ENCODE results near the gene SSBP2. TPM values are rescaled to one million over a fixed set of nuclear protein-coding genes. Genes with fewer than 3 reads are reported as not detected.
"Not testable (repeated sequence)": the region's sequence is repeated elsewhere in the genome, so short reads cannot be mapped to it uniquely, and the experiment has no call there.

The SSBP2 gene
- total RNA-seq, 2 donors from 2014 or later: 12.5 to 18.3 TPM

DNA sequence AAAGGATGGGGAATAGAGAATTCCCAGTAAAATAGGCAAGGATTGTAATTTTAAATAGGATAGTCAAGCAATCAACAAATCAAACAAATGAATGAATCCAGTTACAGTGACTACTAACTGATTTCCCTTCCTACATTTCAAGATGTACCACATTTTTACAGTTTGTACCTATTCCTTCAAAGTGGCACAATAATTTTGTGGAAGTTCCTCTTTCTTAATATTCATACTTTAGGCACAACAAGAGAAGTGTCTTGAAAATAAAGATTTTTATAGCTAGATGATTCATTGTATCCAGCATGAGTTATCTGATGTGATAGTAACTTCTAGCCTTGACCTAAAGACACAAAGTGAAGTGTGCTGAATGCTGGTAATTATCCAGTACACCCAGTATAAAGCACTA is 234.8 kb downstream of the SSBP2 start:
- no peak overlapping the region for H3K27ac Mint-ChIP-seq
- H3K4me3 Mint-ChIP-seq: no peak overlapping the region
- no peaks in the 10 kb centered on the region for H3K27me3 Mint-ChIP-seq
- no peak for ATAC-seq (replicated peaks)
- no peaks in the 10 kb centered on the region for H3K4me1 Mint-ChIP-seq
- no peaks in the 10 kb centered on the region for H3K36me3 Mint-ChIP-seq (ENCODE audit: low read depth)
- no peaks in the 10 kb centered on the region for H3K9me3 Mint-ChIP-seq

DNA sequence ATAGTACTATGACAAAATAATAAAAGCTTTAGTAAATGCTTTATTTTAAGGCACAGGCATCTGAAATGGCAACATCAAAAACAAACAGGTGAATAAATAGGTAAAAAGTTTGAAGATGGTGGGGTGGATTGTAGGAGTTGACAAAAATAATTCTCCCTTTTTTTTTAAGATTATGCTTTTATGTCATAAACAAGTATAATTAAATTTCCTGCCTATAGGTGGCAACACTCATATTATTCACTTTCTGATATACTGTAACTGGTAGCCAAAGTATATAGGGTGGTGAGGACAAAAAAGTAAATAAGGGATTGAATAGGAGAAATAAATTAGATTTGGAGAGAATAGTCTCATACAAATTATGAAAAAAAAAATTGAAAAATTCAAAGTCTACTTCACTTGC is 236.9 kb downstream of the SSBP2 start:
- H3K36me3 Mint-ChIP-seq (ENCODE audit: low read depth): no peaks in the 10 kb centered on the region
- H3K27ac Mint-ChIP-seq: no peak overlapping the region
- no peak overlapping the region for H3K4me3 Mint-ChIP-seq
- no peaks in the 10 kb centered on the region for H3K4me1 Mint-ChIP-seq
- H3K27me3 Mint-ChIP-seq: no peaks in the 10 kb centered on the region
- no peaks in the 10 kb centered on the region for H3K9me3 Mint-ChIP-seq
- ATAC-seq (replicated peaks): no peak

DNA sequence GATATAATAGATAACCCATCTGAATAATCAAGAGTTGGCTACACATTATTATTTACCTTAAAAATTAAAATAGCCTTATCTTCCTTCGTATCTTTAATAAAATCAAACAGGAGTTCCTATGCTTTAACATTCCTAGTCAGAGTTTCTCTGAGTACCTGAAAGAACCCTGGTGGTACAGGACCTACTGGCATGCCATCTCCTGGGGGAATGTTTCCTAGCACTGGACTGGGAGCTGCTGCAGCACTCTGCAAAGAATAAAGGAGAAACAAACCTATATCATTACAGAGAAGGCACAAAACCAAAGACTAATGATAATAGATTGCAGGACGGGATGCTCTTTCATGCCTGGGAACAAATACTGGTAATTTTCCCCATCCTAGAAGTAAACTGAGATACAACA is 237.4 kb downstream of the SSBP2 start:
- Mint-ChIP-seq H3K4me3 (no peak overlapping the region), H3K27me3 (no peaks in the 10 kb centered on the region), H3K9me3 (no peaks in the 10 kb centered on the region), H3K36me3 (ENCODE audit: low read depth) (no peaks in the 10 kb centered on the region), H3K4me1 (no peaks in the 10 kb centered on the region), H3K27ac (no peak overlapping the region)
- no peak for ATAC-seq (replicated peaks)

DNA sequence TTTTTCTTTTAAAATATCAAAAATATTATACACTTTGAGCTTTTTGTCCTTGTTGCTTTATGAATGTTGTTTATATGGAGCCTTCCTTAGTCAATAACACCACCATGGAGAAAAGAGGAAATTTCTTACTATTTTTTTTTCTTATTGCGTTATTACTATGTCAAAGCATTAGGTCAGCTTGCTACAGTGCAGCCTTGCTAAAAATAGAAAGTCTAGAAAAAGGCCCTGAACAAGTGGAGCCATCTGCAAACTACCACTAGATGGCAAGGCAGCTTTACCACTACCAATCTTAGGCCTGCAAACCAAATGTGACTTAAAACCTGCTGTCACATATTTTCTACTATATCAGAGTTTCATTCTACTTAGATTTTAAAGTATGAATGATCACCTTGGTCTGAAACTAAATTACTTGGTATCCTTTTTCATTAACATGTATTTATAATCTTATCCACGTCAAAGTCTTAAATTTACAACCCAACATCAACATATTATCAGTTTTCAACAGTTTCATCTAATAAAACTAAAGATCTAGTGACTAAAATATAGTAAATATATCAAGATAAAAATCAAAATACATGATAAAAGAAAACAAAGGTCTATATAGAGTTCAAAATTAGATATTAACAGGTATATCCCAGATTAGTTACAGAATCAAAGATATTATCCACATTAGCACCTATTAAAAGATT is 243.9 kb downstream of the SSBP2 start:
- H3K27ac Mint-ChIP-seq: no peak overlapping the region
- no peak overlapping the region for H3K4me3 Mint-ChIP-seq
- no peaks in the 10 kb centered on the region for H3K36me3 Mint-ChIP-seq (ENCODE audit: low read depth)
- H3K9me3 Mint-ChIP-seq: peaks cover 3% of the 10 kb centered on the region
- ATAC-seq (replicated peaks): peak; percentile 89
- no peaks in the 10 kb centered on the region for H3K27me3 Mint-ChIP-seq
- no peaks in the 10 kb centered on the region for H3K4me1 Mint-ChIP-seq

DNA sequence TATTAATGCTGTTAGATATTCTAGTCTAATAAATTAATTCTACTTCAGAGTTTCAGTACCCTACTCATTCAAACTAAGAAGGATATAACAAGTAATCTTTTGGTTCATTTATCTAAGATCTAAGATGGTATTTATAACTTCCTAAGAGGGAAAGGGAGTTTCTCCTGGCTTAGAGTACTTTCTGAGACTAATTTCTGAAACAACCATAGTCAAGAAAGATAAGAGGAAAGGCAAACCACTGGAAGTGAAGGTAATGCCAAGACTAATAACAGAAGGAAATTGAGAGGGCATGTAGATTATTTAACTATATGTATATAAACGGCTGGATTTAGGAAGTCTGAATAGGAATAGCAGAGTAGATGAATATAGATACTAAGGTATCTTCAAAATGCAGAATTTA is 244.5 kb downstream of the SSBP2 start:
- peaks cover 5% of the 10 kb centered on the region for H3K9me3 Mint-ChIP-seq
- H3K27me3 Mint-ChIP-seq: no peaks in the 10 kb centered on the region
- H3K4me3 Mint-ChIP-seq: no peak overlapping the region
- no peak for ATAC-seq (replicated peaks)
- H3K27ac Mint-ChIP-seq: no peak overlapping the region
- no peaks in the 10 kb centered on the region for H3K36me3 Mint-ChIP-seq (ENCODE audit: low read depth)
- H3K4me1 Mint-ChIP-seq: no peaks in the 10 kb centered on the region

DNA sequence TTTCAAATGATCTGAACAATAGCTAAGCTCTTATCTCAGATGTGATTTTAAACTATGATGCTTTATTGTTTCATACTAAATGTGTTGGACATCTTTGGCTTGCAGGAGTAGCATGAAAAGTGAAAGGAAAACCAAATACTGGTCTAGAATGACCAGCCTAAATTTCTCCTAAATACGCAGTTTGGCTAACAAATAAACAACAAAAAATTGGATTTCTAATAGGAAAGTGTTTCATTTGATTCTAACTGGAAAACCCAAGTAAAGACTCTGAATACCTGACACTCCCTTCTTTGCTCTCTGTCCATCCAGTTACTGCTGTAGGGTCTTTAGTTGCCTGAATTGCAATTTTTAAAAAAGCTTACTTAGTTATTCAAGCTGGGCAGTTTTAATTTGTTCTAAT is 245.2 kb downstream of the SSBP2 start:
- no peak for ATAC-seq (replicated peaks)
- no peaks in the 10 kb centered on the region for H3K4me1 Mint-ChIP-seq
- peaks cover 5% of the 10 kb centered on the region for H3K9me3 Mint-ChIP-seq
- no peak overlapping the region for H3K4me3 Mint-ChIP-seq
- no peaks in the 10 kb centered on the region for H3K27me3 Mint-ChIP-seq
- H3K36me3 Mint-ChIP-seq (ENCODE audit: low read depth): no peaks in the 10 kb centered on the region
- H3K27ac Mint-ChIP-seq: no peak overlapping the region

DNA sequence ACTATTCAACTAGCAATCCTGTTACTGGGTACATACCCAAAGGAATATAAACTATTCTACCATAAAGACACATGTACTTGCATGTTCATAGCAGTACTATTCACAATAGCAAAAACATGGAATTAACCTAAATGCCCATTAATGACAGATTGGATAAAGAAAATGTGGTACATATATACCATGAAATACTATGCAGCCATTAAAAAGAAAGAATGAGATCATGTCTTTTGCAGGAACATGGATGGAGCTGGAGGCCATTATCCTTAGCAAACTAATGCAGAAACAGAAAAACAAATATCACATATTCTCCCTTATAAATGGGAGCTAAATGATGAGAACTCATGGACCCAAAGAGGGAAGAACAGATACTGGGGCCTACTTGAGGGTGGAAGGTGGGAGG is 247.3 kb downstream of the SSBP2 start:
- not testable (repeated sequence) for H3K4me1 Mint-ChIP-seq; H3K27ac Mint-ChIP-seq; H3K36me3 Mint-ChIP-seq (ENCODE audit: low read depth); ATAC-seq (replicated peaks); H3K27me3 Mint-ChIP-seq; H3K4me3 Mint-ChIP-seq; H3K9me3 Mint-ChIP-seq

DNA sequence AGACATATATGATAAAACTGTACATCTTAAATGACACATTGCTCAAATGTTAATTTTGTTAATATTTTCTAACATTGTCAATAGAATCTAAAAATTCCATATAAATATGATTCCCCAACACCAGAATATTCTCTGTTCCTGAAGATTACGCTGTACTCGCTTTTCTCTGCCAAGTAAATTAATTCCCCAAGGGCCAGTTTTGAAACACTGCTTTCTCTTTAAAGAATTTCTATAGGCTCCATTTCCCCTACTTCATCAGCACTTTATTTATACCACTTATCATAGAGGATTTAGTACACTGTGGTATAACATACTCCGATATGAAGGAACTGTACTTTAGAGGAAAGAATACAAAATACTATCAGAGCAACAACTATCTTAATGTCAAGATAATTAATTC is 255.6 kb downstream of the SSBP2 start:
- Mint-ChIP-seq H3K4me3 (no peak overlapping the region), H3K27ac (no peak overlapping the region), H3K36me3 (ENCODE audit: low read depth) (no peaks in the 10 kb centered on the region), H3K9me3 (no peaks in the 10 kb centered on the region), H3K27me3 (no peaks in the 10 kb centered on the region), H3K4me1 (no peaks in the 10 kb centered on the region)
- ATAC-seq (replicated peaks): no peak

DNA sequence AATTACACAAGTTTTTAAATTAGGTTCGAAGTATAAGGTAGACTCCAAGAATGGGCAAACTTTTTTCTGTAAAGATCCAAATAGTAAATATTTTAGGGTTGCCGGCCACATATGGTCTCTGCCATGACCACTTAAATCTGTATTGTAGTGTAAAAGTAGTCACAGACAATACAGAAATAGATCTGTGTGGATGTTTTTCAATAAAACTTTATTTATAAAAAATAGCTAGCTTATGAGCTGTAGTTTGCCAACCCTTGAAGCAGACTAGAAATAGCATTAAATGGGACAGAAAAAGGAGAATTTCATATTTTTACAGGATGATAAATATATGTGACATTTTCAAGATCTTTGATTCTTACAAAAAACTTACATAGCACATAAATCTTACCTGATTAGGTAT is 262.0 kb downstream of the SSBP2 start:
- Mint-ChIP-seq H3K4me3 (no peak overlapping the region), H3K36me3 (ENCODE audit: low read depth) (no peaks in the 10 kb centered on the region), H3K27ac (no peak overlapping the region), H3K9me3 (no peaks in the 10 kb centered on the region), H3K4me1 (no peaks in the 10 kb centered on the region), H3K27me3 (no peaks in the 10 kb centered on the region)
- ATAC-seq (replicated peaks): no peak

DNA sequence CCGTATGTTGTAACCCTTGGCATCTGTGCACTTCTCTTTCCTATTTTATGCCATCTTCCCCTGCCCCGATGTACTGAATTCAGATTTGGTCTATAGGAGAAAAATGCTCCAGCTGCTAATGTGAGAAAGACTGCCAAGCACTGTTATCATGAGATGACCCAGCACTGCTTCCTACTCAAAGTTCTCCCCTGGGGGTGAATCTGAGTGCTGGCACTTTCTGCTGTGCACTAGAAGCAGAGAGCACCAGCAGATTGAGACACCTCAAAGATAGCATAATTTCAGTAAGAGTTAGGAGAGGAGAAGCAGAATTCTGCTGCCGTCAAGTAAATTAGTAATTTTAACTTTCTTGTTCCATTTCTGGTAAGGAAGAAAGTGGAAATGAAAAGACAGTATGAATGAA is 264.2 kb downstream of the SSBP2 start:
- Mint-ChIP-seq H3K27me3 (no peaks in the 10 kb centered on the region), H3K36me3 (ENCODE audit: low read depth) (no peaks in the 10 kb centered on the region), H3K9me3 (no peaks in the 10 kb centered on the region), H3K27ac (no peak overlapping the region), H3K4me1 (no peaks in the 10 kb centered on the region), H3K4me3 (no peak overlapping the region)
- ATAC-seq (replicated peaks): no peak

DNA sequence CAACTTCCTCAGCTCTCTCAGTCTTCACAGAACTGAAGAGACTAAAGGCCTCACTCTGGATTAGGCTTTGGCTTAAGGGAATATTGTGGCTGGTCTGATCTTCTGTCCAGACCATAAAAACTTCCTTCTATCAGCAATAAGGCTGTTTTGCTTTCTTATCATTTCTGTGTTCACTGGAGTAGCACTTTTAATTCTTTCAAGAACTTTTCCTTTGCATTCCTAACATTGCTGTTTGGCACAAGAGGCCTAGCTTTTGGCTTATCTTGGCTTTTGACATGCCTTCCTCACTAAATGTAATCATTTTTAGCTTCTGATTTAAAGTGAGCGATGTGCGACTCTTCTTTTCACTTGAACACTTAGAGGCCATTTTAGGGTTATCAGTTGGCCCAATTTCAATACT is 268.3 kb downstream of the SSBP2 start:
- H3K36me3 Mint-ChIP-seq (ENCODE audit: low read depth): no peaks in the 10 kb centered on the region
- no peaks in the 10 kb centered on the region for H3K27me3 Mint-ChIP-seq
- H3K9me3 Mint-ChIP-seq: no peaks in the 10 kb centered on the region
- no peaks in the 10 kb centered on the region for H3K4me1 Mint-ChIP-seq
- no peak for ATAC-seq (replicated peaks)
- H3K27ac Mint-ChIP-seq: no peak overlapping the region
- H3K4me3 Mint-ChIP-seq: no peak overlapping the region

DNA sequence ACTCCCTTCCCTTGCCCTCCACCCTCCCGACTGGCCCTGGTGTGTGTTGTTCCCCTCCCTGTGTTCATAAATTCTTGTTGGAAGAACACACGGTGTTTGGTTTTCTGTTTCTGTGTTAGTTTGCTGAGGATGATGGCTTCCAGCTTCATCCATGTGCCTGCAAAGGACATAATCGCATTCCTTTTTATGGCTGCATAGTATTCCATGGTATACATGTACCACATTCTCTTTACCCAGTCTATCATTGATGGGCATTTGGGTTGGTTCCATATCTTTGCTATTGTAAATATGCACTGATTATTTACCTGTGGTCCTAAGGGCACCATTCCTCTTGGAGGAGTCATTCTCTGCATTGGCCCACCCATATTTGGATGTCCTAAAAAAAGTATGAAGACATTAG is 277.5 kb downstream of the SSBP2 start:
- peaks cover 13% of the 10 kb centered on the region for H3K36me3 Mint-ChIP-seq (ENCODE audit: low read depth)
- ATAC-seq (replicated peaks); H3K4me1 Mint-ChIP-seq; H3K27me3 Mint-ChIP-seq; H3K9me3 Mint-ChIP-seq; H3K27ac Mint-ChIP-seq; H3K4me3 Mint-ChIP-seq: not testable (repeated sequence)

DNA sequence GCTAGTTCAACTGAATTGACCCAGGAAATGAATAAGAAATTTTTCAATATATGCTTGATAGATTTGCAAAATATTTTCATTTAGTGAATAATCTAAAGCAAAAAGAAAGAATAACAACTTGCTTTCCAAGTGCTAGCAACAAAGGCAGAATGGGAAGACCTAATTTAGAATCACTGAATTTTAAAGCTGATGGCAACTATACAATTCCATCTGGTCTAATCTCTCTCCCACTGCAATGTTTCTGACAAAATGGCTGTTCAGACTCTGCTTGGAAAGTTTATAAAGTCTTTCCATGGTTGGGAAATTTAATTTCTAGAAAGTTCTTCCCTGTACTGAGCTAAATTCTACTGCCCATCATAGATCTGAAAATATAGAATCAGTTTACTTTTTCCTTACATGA is 281.2 kb downstream of the SSBP2 start:
- peaks cover 13% of the 10 kb centered on the region for H3K36me3 Mint-ChIP-seq (ENCODE audit: low read depth)
- no peak overlapping the region for H3K4me3 Mint-ChIP-seq
- H3K27ac Mint-ChIP-seq: no peak overlapping the region
- H3K4me1 Mint-ChIP-seq: no peaks in the 10 kb centered on the region
- no peaks in the 10 kb centered on the region for H3K9me3 Mint-ChIP-seq
- H3K27me3 Mint-ChIP-seq: no peaks in the 10 kb centered on the region
- ATAC-seq (replicated peaks): no peak

DNA sequence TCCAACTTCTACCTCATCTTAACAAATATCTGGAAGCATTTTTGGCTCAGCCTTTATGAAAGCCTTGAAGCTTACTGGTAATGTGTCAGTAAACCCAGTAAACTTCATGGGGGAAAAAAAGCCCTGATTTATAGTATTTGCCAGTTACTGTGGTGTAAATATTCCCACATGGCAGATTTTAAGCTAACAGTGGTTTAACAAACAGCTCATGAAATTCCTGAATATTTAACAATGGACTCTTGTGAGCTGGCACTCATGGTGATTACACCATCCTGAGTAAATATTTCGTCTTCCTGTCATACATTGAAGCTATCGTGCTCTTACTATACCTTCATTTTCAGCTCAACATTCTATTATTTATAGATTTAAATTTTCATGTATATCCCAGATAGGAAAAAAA is 300.0 kb downstream of the SSBP2 start:
- ATAC-seq (replicated peaks): no peak
- H3K4me1 Mint-ChIP-seq: peaks cover 5% of the 10 kb centered on the region
- H3K4me3 Mint-ChIP-seq: no peak overlapping the region
- peaks cover 21% of the 10 kb centered on the region for H3K36me3 Mint-ChIP-seq (ENCODE audit: low read depth)
- H3K27ac Mint-ChIP-seq: no peak overlapping the region
- H3K27me3 Mint-ChIP-seq: no peaks in the 10 kb centered on the region
- no peaks in the 10 kb centered on the region for H3K9me3 Mint-ChIP-seq

DNA sequence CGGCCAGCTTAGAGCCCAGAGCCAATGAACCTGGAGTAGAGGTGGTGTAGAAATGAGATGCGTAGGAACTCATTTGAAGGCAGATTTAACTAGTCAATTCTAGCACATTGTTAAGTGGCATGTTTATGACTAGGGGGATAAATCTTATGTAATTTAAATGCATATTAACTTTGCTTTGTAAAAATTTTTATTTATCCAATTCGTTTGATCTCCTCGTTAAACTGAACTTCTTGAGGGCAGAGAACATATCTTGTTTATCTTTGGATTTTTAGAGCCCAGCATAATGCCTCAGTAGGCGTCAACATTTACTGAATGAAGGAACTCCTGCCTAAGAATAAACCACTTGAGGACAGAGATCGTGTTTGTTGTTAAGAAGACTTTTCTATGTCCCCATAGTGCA is 315.9 kb downstream of the SSBP2 start:
- H3K36me3 Mint-ChIP-seq (ENCODE audit: low read depth): no peaks in the 10 kb centered on the region

DNA sequence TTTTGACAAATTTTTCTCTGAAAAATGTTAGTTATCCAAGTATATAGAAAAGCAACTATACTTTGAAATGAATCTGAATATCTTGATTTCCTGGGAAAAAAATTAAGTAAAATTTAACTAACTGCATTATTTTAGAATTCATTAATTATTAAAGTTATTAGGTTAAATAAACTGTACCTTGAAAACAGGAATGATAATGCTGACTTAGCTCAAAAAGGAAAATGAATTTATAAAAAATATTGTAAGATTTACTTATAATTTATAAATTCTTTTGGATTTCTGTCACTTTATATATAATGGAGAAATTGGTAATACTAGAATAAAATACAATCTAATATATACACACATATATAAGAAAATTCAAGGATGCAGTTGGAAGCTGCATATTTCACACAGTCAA is 320.9 kb downstream of the SSBP2 start:
- H3K36me3 Mint-ChIP-seq (ENCODE audit: low read depth): no peaks in the 10 kb centered on the region
- H3K9me3 Mint-ChIP-seq: no peaks in the 10 kb centered on the region
- no peaks in the 10 kb centered on the region for H3K4me1 Mint-ChIP-seq
- H3K27me3 Mint-ChIP-seq: no peaks in the 10 kb centered on the region
- ATAC-seq (replicated peaks): no peak
- H3K4me3 Mint-ChIP-seq: no peak overlapping the region
- H3K27ac Mint-ChIP-seq: no peak overlapping the region

More for the DNA sequence above, 315.9 kb downstream of the SSBP2 start:
- Mint-ChIP-seq H3K27me3 (no peaks in the 10 kb centered on the region), H3K4me3 (no peak overlapping the region), H3K4me1 (no peaks in the 10 kb centered on the region), H3K9me3 (no peaks in the 10 kb centered on the region), H3K27ac (no peak overlapping the region)
- no peak for ATAC-seq (replicated peaks)

Data from activated T-helper 17 cell treated with anti-CD3 and anti-CD28 coated beads, Interleukin-2, amount 50 U/mL, for 72 hours (primary cell).